Camera-type eye (tissue), 1 donor: Measurements from ENCODE around the gene CFB. TPM values are rescaled to one million over a fixed set of nuclear protein-coding genes. Genes with fewer than 3 reads are reported as not detected.

ENCODE experiments used
- total RNA-seq: library from RNA; depleted of rRNA; stranded (reverse); fragments of >200 nt; gene quantifications from one replicate; pipeline ENCODE4 v1.2.3, GENCODE V29; 2014

CFB gene
- 14.6 TPM for total RNA-seq

DNA sequence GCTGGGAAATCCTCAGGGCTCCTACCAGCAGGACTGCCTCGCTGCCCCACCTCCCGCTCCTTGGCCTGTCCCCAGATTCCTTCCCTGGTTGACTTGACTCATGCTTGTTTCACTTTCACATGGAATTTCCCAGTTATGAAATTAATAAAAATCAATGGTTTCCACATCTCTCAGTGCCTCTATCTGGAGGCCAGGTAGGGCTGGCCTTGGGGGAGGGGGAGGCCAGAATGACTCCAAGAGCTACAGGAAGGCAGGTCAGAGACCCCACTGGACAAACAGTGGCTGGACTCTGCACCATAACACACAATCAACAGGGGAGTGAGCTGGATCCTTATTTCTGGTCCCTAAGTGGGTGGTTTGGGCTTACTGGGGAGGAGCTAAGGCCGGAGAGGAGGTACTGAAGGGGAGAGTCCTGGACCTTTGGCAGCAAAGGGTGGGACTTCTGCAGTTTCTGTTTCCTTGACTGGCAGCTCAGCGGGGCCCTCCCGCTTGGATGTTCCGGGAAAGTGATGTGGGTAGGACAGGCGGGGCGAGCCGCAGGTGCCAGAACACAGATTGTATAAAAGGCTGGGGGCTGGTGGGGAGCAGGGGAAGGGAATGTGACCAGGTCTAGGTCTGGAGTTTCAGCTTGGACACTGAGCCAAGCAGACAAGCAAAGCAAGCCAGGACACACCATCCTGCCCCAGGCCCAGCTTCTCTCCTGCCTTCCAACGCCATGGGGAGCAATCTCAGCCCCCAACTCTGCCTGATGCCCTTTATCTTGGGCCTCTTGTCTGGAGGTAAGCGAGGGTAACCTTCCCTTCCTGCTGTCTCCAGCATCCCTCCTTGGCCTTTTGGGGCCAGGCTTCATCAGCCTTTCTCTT is at the start of gene CFB:
CFB (plus strand) TSS at position 589 of the 863 bp plus-strand sequence; CDS start at position 716, 127 bp downstream.

GRCh38 chr6:31897612-31898382 is 48.1 kb upstream of the CFB start, which contains the start of gene EHMT2:
EHMT2 (minus strand) TSS chr6:31897698; CDS start chr6:31897677, 21 bp downstream.

DNA sequence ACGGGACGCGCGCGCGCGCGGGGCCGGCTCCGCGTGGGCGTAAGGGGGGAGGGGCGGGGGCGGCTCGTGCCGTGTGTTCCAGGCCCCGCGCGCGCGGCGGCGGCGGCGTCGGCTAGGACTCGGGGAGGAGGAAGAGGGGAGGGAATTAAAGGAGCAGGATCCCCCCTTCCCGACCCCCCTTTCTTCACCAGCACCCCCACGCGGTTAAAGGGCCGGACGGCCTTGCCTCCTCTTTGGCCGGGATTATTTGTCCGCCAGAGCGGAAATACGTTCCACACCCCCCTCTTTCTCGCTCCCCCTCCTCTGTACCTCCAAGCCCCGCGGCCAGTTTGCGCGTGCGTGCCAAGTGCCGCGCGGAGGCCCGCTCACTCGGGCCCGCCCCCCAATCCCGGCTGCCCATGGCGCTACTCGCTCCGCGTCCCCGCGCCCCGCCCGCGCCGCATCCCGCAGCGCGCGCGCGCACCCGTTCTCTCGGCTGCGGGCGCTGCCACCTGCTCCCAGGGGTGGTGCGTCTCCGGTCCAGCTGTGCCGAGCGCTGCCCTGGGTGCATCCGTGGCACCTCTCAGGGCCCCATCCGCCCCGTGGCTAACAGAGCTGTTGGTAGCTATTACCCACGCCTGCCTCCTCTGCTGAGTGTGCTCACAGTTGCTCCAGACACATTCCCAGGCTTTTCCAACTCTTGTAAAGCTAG is 43.8 kb upstream of the CFB start, which contains the start of gene ZBTB12:
ZBTB12 (minus strand) TSS at position 134 of the 691 bp plus-strand sequence. CDS start 781 bp downstream, outside the sequence.

GRCh38 chr6:31927242-31927862 is 18.5 kb upstream of the CFB start, which contains the start of gene C2:
C2 (plus strand) TSS chr6:31927717; CDS start chr6:31927753, 36 bp downstream.

GRCh38 chr6:31958741-31959739 is 13.1 kb downstream of the CFB start, which contains the start of the genes NELFE and SKIC2:
NELFE (minus strand) TSS chr6:31958971; CDS start chr6:31958446, 525 bp downstream.
SKIC2 (plus strand) TSS chr6:31959175; CDS start chr6:31959193, 18 bp downstream.

GRCh38 chr6:31971993-31972708 is 26.3 kb downstream of the CFB start, which contains the start of gene DXO:
DXO (minus strand) TSS chr6:31972138; CDS start chr6:31971675, 463 bp downstream.

DNA sequence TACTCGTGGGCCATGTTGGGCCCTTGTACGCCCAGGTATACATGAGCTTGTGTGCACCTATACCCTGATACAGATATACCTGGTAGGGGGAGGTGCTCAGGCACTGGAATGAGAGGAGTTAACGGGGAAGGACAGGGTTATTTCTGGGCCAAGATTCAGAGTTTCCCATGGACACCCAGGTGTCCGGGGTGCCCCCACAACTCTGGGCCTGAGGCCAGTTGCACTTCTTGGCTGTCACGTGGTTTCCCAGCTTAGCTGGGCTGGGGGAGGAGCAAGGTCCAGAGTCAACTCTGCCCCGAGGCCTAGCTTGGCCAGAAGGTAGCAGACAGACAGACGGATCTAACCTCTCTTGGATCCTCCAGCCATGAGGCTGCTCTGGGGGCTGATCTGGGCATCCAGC is 35.8 kb downstream of the CFB start, which contains the start of gene C4A:
C4A (plus strand) TSS at position 314 of the 400 bp plus-strand sequence; CDS start at position 365, 51 bp downstream.

Other genes with a start within 250 kb of the CFB start
- gene ABHD16A, start 242.8 kb upstream of the CFB start, total RNA-seq = 53.2 TPM
- not detected for gene LY6G6F, start 239.2 kb upstream of the CFB start, total RNA-seq
- not detected for gene LY6G6D, start 230.7 kb upstream of the CFB start, total RNA-seq
- not detected for gene LY6G6C, start 224.3 kb upstream of the CFB start, total RNA-seq
- gene MPIG6B, start 222.7 kb upstream of the CFB start, total RNA-seq = 0.55 TPM
- gene DDAH2, start 216.8 kb upstream of the CFB start, total RNA-seq = 108 TPM
- gene CLIC1, start 209.6 kb upstream of the CFB start, total RNA-seq = 89.1 TPM
- gene MSH5, start 206.1 kb upstream of the CFB start, total RNA-seq = 16.5 TPM
- gene SAPCD1, start 183.4 kb upstream of the CFB start, total RNA-seq = 3.8 TPM
- gene VWA7, start 168.8 kb upstream of the CFB start, total RNA-seq = 0.88 TPM
- 43.6 TPM for gene VARS1, start 150.3 kb upstream of the CFB start, total RNA-seq
- 21.4 TPM for gene LSM2, start 139.1 kb upstream of the CFB start, total RNA-seq
- 4.8 TPM for gene HSPA1L, start 130.8 kb upstream of the CFB start, total RNA-seq
- 744 TPM for gene HSPA1A, start 130.6 kb upstream of the CFB start, total RNA-seq
- 869 TPM for gene HSPA1B, start 118.4 kb upstream of the CFB start, total RNA-seq
- gene NEU1, start 83.3 kb upstream of the CFB start, total RNA-seq = 32.8 TPM
- 3.0 TPM for gene SLC44A4, start 67.1 kb upstream of the CFB start, total RNA-seq
- 86.3 TPM for gene EHMT2, start 48.4 kb upstream of the CFB start, total RNA-seq
- gene ZBTB12, start 44.0 kb upstream of the CFB start, total RNA-seq = 17.9 TPM
- 6.2 TPM for gene C2, start 18.4 kb upstream of the CFB start, total RNA-seq
- 54.3 TPM for gene NELFE, start 12.9 kb downstream of the CFB start, total RNA-seq
- 47.2 TPM for gene SKIC2, start 13.1 kb downstream of the CFB start, total RNA-seq
- 20.6 TPM for gene DXO, start 26.0 kb downstream of the CFB start, total RNA-seq
- 29.9 TPM for gene C4A, start 36.0 kb downstream of the CFB start, total RNA-seq
- 12.1 TPM for gene C4B, start 68.7 kb downstream of the CFB start, total RNA-seq
- gene CYP21A2, start 92.3 kb downstream of the CFB start, total RNA-seq = 0.22 TPM
- 129 TPM for gene TNXB, start 163.2 kb downstream of the CFB start, total RNA-seq
- 35.8 TPM for gene ATF6B, start 182.2 kb downstream of the CFB start, total RNA-seq
- gene FKBPL, start 184.2 kb downstream of the CFB start, total RNA-seq = 3.4 TPM
- gene PRRT1, start 205.8 kb downstream of the CFB start, total RNA-seq = 1.6 TPM
- gene PPT2, start 208.0 kb downstream of the CFB start, total RNA-seq = 318 TPM
- 21.4 TPM for gene EGFL8, start 218.5 kb downstream of the CFB start, total RNA-seq
- gene AGPAT1, start 230.0 kb downstream of the CFB start, total RNA-seq = 20.1 TPM
- gene RNF5, start 232.3 kb downstream of the CFB start, total RNA-seq = 73.4 TPM
- 2.6 TPM for gene AGER, start 238.2 kb downstream of the CFB start, total RNA-seq
- gene PBX2, start 244.1 kb downstream of the CFB start, total RNA-seq = 84.5 TPM
- 1.8 TPM for gene GPSM3, start 246.5 kb downstream of the CFB start, total RNA-seq